Endodermal cell (in vitro differentiated cells): ENCODE data around the gene SOS2. TPM values are rescaled to one million over a fixed set of nuclear protein-coding genes. Genes with fewer than 3 reads are reported as not detected.

Experiments
- DNase-seq: peaks from one replicate; pipeline ENCODE4 v3.0.0-alpha.2; 2017
- H3K27ac ChIP-seq: 2 replicates; pipeline ENCODE4 v1.5.1; 2013; ENCODE audit warnings: mild to moderate bottlenecking, low read depth, low read length, moderate library complexity
- H3K27me3 ChIP-seq: 2 replicates; pipeline ENCODE4 v1.6.1; 2013; ENCODE audit warnings: mild to moderate bottlenecking, low read length, moderate library complexity; ENCODE audit not compliant: insufficient read depth, control insufficient read depth, poor library complexity, severe bottlenecking
- H3K36me3 ChIP-seq: 2 replicates; pipeline ENCODE4 v1.7.0; 2013; ENCODE audit warnings: mild to moderate bottlenecking, low read length, moderate library complexity; ENCODE audit not compliant: control insufficient read depth, insufficient read depth
- H3K4me1 ChIP-seq: one replicate; pipeline ENCODE4 v1.7.0; 2013; ENCODE audit warnings: low read length; ENCODE audit not compliant: control insufficient read depth, insufficient read depth
- H3K4me3 ChIP-seq: 2 replicates; pipeline ENCODE4 v1.5.1; 2013; ENCODE audit warnings: mild to moderate bottlenecking, low read length, moderate library complexity
- H3K9ac ChIP-seq: 2 replicates; pipeline ENCODE4 v1.6.1; 2013; ENCODE audit warnings: mild to moderate bottlenecking, low read length, moderate library complexity; ENCODE audit not compliant: poor library complexity, severe bottlenecking; ENCODE audit errors: extremely low read depth
- H3K9me3 ChIP-seq: 2 replicates; pipeline ENCODE4 v1.6.1; 2013; ENCODE audit warnings: mild to moderate bottlenecking, low read length, moderate library complexity; ENCODE audit not compliant: control insufficient read depth
- H3K27ac Mint-ChIP-seq: 2 replicates; pipeline ENCODE4 v1.8.0; 2020; ENCODE audit warnings: mixed read lengths
- H3K27me3 Mint-ChIP-seq: 2 replicates; pipeline ENCODE4 v1.8.0; 2021; ENCODE audit warnings: mild to moderate bottlenecking, mixed read lengths; ENCODE audit not compliant: insufficient read depth
- H3K36me3 Mint-ChIP-seq: 2 replicates; pipeline ENCODE4 v1.8.0; 2020; ENCODE audit warnings: low read depth, mixed read lengths
- H3K4me1 Mint-ChIP-seq: 2 replicates; pipeline ENCODE4 v1.8.0; 2020; ENCODE audit warnings: mixed read lengths
- H3K4me3 Mint-ChIP-seq: 2 replicates; pipeline ENCODE4 v1.8.0; 2020; ENCODE audit warnings: mild to moderate bottlenecking, moderate library complexity, mixed read lengths
- H3K9me3 Mint-ChIP-seq: 2 replicates; pipeline ENCODE4 v1.8.0; 2020; ENCODE audit warnings: mild to moderate bottlenecking, mixed read lengths
- WGBS, 2 experiments: methylation state at CpG; one replicate each; pipeline versions ENCODE4 v1.1.5 to v1.1.7; 2013; ENCODE audit warnings: missing lambda C conversion rate in 2 of 2, mixed read lengths in 1 of 2; ENCODE audit not compliant: insufficient coverage in 1 of 2, insufficient read length in 1 of 2; 5-methylcytosine and 5-hydroxymethylcytosine counted together
- total RNA-seq, 2 donors: library from RNA; stranded (reverse); fragmentation: NEBNext Ultra II Directional in 1 of 2; extraction: Animal tissue kit (Norgen Biotek cat#: 25700) in 1 of 2; gene quantifications; 2 replicates in 1 of 2; 3 replicates in 1 of 2; pipeline ENCODE4 v1.2.1, GENCODE V29; 2021
- TF ChIP-seq, protein P1 (sequence below): fragments of 200-600 bp; sonication (generic); conservative IDR thresholded peaks from 2 replicates; pipeline ENCODE4 v1.5.0; 2021; ENCODE audit warnings: antibody characterized with exemption, mild to moderate bottlenecking

The SOS2 gene
- total RNA-seq, 2 donors from 2014 or later = 19.6 to 20.4 TPM

DNA sequence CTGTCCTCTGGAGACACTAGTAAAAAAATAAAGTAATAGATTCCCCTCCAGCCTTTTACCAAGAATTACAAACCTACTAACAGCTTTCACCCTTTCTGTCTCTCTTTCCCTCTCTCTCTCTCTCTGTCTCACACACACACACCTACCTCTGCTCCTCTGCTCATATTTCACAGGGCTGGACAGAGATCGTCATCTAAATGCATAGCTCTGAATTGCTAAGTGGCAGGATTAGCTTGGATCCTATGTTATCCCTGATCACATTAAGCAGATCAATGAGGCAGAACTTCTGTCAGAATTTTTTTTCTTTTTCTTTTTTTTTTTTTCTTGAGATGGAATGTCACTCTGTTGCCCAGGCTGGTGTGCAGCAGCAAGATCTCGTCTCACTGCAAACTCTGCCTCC lies 137.9 kb downstream of the SOS2 start:
- H3K27ac ChIP-seq = no peak overlapping the region
- Mint-ChIP-seq H3K9me3 (no peaks in the 10 kb centered on the region), H3K36me3 (peaks cover 4% of the 10 kb centered on the region), H3K27me3 (no peaks in the 10 kb centered on the region), H3K4me1 (no peaks in the 10 kb centered on the region), H3K27ac (no peak overlapping the region), H3K4me3 (no peak overlapping the region)
- no peaks in the 10 kb centered on the region for H3K27me3 ChIP-seq
- H3K36me3 ChIP-seq = no peaks in the 10 kb centered on the region
- TF ChIP-seq, protein P1, sequence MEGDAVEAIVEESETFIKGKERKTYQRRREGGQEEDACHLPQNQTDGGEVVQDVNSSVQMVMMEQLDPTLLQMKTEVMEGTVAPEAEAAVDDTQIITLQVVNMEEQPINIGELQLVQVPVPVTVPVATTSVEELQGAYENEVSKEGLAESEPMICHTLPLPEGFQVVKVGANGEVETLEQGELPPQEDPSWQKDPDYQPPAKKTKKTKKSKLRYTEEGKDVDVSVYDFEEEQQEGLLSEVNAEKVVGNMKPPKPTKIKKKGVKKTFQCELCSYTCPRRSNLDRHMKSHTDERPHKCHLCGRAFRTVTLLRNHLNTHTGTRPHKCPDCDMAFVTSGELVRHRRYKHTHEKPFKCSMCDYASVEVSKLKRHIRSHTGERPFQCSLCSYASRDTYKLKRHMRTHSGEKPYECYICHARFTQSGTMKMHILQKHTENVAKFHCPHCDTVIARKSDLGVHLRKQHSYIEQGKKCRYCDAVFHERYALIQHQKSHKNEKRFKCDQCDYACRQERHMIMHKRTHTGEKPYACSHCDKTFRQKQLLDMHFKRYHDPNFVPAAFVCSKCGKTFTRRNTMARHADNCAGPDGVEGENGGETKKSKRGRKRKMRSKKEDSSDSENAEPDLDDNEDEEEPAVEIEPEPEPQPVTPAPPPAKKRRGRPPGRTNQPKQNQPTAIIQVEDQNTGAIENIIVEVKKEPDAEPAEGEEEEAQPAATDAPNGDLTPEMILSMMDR = no peak
- no peaks in the 10 kb centered on the region for H3K4me1 ChIP-seq
- H3K9ac ChIP-seq = no peak overlapping the region
- WGBS, 2 experiments = 89% methylated on average over 1 of the region's 2 CpGs; no CpG with 5 or more reads in 1 of the 2 experiments
- no peak overlapping the region for H3K4me3 ChIP-seq
- no peaks in the 10 kb centered on the region for H3K9me3 ChIP-seq
- no peak for DNase-seq

DNA sequence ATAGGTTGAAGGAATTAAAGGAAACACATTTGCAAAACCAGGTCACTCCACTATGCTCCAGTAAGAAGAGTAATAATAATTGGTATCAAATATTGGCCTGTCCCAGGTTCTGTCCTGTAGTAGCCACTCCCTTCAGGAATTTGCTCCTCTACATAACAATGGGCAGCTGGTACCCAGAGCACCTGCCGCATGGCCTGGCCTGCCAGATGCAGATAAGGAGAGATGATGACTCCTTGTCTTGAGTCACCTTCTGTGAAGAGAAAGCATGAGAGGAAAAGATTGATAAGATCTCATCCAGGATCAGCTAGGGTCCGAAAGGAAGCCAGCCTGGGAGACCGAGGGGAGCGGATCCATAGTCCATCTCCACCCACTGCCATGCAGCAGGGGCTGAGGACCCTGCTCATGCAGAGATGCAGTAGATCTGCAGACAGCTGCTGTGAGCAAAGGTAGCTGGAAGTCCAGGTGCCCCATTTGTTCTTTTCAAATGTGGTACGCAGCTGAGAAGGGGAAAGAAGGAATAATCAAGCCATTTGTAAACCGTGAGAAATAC lies 139.3 kb downstream of the SOS2 start:
- no peaks in the 10 kb centered on the region for H3K9me3 Mint-ChIP-seq

DNA sequence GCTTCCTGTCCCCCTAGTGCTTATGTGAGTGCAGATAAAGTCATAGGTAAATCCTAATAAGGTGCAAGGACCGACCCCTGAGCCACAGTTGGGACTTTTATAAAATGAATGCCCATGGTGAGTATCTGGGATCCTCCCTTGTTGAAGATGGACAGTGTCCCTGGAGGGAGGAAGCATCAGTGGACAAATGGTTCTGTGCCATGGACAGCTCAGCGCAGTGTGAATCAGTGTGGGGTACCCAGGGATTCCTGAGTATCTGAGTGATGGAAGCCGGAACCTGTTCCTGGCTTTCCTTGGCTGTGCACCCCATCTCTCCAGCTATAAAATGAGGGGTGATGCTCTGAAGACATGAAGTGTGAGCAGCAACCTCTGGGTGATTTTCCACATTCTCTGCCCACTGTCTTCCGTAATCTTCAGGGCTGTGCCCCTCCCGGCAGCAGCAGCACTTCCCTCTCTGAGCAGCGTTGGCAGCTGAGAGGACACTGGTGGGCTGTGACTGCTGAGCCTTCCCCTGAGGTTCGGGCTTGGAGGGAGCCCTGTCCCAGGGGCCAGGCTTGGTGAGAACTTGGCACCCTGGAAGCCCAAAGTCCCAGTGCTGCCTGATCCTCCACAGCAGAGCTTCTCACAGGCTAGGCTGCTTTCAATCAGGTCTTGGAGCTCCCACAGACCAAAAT lies 140.0 kb downstream of the SOS2 start:
- Mint-ChIP-seq H3K27ac (no peak overlapping the region), H3K36me3 (peaks cover 4% of the 10 kb centered on the region), H3K27me3 (no peaks in the 10 kb centered on the region), H3K4me3 (no peak overlapping the region), H3K9me3 (no peaks in the 10 kb centered on the region), H3K4me1 (no peaks in the 10 kb centered on the region)
- 90 to 94% methylated on average over 3 to 7 of the region's 7 CpGs for WGBS, 2 experiments
- H3K9me3 ChIP-seq = no peaks in the 10 kb centered on the region
- H3K27ac ChIP-seq = no peak overlapping the region
- TF ChIP-seq, protein P1 = no peak
- no peak overlapping the region for H3K4me3 ChIP-seq
- DNase-seq = no peak
- H3K4me1 ChIP-seq = no peaks in the 10 kb centered on the region
- H3K36me3 ChIP-seq = no peaks in the 10 kb centered on the region
- no peaks in the 10 kb centered on the region for H3K27me3 ChIP-seq
- H3K9ac ChIP-seq = no peak overlapping the region

More for the DNA sequence above, 139.3 kb downstream of the SOS2 start:
- no peaks in the 10 kb centered on the region for H3K36me3 ChIP-seq
- H3K4me1 ChIP-seq = no peaks in the 10 kb centered on the region
- DNase-seq = no peak
- no peak overlapping the region for H3K27ac ChIP-seq
- H3K27me3 ChIP-seq = no peaks in the 10 kb centered on the region
- no peaks in the 10 kb centered on the region for H3K9me3 ChIP-seq
- Mint-ChIP-seq H3K27ac (no peak overlapping the region), H3K36me3 (peaks cover 4% of the 10 kb centered on the region), H3K4me3 (no peak overlapping the region), H3K4me1 (no peaks in the 10 kb centered on the region), H3K27me3 (no peaks in the 10 kb centered on the region)
- no peak overlapping the region for H3K9ac ChIP-seq
- TF ChIP-seq, protein P1 = no peak
- WGBS, 2 experiments = 93 to 100% methylated on average over 4 to 6 of the region's 6 CpGs
- no peak overlapping the region for H3K4me3 ChIP-seq
